Measurements from ENCODE around the gene SRGAP3.

Gene SRGAP3

DNA sequence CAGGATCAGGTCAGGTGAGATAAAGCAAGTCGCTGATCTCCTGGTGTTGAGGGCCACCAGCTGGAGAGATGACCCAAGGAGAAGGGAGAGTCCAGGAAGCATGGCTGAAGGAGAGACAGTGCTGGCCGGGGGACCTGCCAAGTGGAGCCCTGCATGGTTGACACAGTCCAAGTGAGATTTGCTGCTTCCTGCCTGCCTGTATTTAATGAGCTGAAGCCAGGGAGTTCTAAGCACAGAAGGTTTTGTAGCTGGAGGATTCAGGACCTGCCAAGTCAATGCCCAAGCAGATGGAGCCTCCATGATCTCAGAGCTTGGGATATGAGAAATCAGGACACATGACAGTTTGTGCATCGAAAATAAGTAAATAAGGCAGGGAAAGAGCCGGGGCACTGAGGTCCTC is 125.6 kb downstream of the SRGAP3 start:
- no peak for TF ChIP-seq ZFX (IDR thresholded peaks at IDR 0.05)
- TF ChIP-seq, protein P1, sequence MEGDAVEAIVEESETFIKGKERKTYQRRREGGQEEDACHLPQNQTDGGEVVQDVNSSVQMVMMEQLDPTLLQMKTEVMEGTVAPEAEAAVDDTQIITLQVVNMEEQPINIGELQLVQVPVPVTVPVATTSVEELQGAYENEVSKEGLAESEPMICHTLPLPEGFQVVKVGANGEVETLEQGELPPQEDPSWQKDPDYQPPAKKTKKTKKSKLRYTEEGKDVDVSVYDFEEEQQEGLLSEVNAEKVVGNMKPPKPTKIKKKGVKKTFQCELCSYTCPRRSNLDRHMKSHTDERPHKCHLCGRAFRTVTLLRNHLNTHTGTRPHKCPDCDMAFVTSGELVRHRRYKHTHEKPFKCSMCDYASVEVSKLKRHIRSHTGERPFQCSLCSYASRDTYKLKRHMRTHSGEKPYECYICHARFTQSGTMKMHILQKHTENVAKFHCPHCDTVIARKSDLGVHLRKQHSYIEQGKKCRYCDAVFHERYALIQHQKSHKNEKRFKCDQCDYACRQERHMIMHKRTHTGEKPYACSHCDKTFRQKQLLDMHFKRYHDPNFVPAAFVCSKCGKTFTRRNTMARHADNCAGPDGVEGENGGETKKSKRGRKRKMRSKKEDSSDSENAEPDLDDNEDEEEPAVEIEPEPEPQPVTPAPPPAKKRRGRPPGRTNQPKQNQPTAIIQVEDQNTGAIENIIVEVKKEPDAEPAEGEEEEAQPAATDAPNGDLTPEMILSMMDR (conservative IDR thresholded peaks at IDR 0.05), result no peak

GRCh38 chr3:9122732-9123364 is 126.6 kb downstream of the SRGAP3 start:
- H3K27ac ChIP-seq, result no peak overlapping the region
- TF ChIP-seq ZFX (IDR thresholded peaks at IDR 0.05), result no peak
- TF ChIP-seq, protein P1 (conservative IDR thresholded peaks at IDR 0.05), result no peak

More for the DNA sequence above, 125.6 kb downstream of the SRGAP3 start:
- no peak overlapping the region for H3K27ac ChIP-seq

GRCh38 chr3:9121366-9122001 is 128.0 kb downstream of the SRGAP3 start:
- no peak overlapping the region for H3K27ac ChIP-seq
- no peak for TF ChIP-seq ZFX (IDR thresholded peaks at IDR 0.05)
- TF ChIP-seq, protein P1 (conservative IDR thresholded peaks at IDR 0.05), result no peak

DNA sequence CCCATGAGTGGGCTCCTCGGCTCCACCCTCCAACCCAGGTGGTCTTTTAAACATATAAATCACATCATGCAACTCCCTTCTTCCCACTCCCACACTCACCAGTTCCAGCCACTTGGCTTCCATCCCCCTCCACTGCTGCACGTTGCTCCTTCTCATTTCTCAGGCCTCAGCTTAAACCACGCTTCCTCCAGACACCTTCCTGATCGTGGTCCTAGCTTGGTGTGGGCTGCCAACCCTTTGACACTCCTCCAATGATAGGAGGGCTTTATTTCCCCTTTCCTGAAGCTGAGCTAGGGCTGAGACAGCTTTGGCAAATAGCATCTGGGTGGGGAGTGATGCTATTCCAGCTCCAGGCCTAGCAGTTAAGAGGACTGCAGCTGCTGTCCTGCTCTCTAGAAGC is 130.1 kb downstream of the SRGAP3 start:
- no peak overlapping the region for H3K27ac ChIP-seq
- TF ChIP-seq ZFX (IDR thresholded peaks at IDR 0.05), result no peak
- TF ChIP-seq, protein P1 (conservative IDR thresholded peaks at IDR 0.05), result no peak

DNA sequence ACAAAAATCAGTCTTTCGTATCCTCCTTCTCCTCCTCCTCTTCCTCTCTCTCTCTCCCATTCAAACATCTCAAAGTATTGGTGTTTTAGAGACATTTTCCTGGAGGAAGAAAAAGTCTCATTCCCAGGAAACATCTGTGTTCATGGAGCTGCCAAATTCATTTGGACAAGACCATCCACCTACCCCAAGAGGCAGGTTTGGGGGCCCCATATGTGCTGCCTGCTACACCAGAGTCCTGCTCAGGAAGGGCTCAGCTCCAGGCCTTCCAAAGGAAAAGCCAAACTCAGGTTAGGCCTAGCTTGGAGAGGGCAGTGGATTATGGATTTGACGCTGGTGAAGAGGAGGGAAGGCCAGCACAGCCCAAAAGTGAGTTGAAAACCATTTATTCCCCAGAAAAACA is 131.2 kb downstream of the SRGAP3 start:
- no peak overlapping the region for H3K27ac ChIP-seq
- TF ChIP-seq, protein P1 (conservative IDR thresholded peaks at IDR 0.05), result no peak
- no peak for TF ChIP-seq ZFX (IDR thresholded peaks at IDR 0.05)

GRCh38 chr3:9117220-9117619 is 132.2 kb downstream of the SRGAP3 start:
- no peak overlapping the region for H3K27ac ChIP-seq
- TF ChIP-seq, protein P1 (conservative IDR thresholded peaks at IDR 0.05), result no peak
- TF ChIP-seq ZFX (IDR thresholded peaks at IDR 0.05), result no peak

- no peak overlapping the region for H3K27ac ChIP-seq
- TF ChIP-seq ZFX (IDR thresholded peaks at IDR 0.05), result no peak
- TF ChIP-seq, protein P1 (conservative IDR thresholded peaks at IDR 0.05), result no peak
These were observed 133.1 kb downstream of the SRGAP3 start for GRCh38 chr3:9116336-9116735.

Data from C4-2B (cell line).